Endodermal cell (in vitro differentiated cells): ENCODE data around the gene NSFL1C. TPM values are rescaled to one million over a fixed set of nuclear protein-coding genes. Genes with fewer than 3 reads are reported as not detected.

ENCODE experiments used
- DNase-seq: peaks from one replicate; pipeline ENCODE4 v3.0.0-alpha.2; 2017
- H3K27ac ChIP-seq: 2 replicates; pipeline ENCODE4 v1.5.1; 2013; ENCODE audit warnings: mild to moderate bottlenecking, low read depth, low read length, moderate library complexity
- H3K27me3 ChIP-seq: 2 replicates; pipeline ENCODE4 v1.6.1; 2013; ENCODE audit warnings: mild to moderate bottlenecking, low read length, moderate library complexity; ENCODE audit not compliant: insufficient read depth, control insufficient read depth, poor library complexity, severe bottlenecking
- H3K36me3 ChIP-seq: 2 replicates; pipeline ENCODE4 v1.7.0; 2013; ENCODE audit warnings: mild to moderate bottlenecking, low read length, moderate library complexity; ENCODE audit not compliant: control insufficient read depth, insufficient read depth
- H3K4me1 ChIP-seq: one replicate; pipeline ENCODE4 v1.7.0; 2013; ENCODE audit warnings: low read length; ENCODE audit not compliant: control insufficient read depth, insufficient read depth
- H3K4me3 ChIP-seq: 2 replicates; pipeline ENCODE4 v1.5.1; 2013; ENCODE audit warnings: mild to moderate bottlenecking, low read length, moderate library complexity
- H3K9ac ChIP-seq: 2 replicates; pipeline ENCODE4 v1.6.1; 2013; ENCODE audit warnings: mild to moderate bottlenecking, low read length, moderate library complexity; ENCODE audit not compliant: poor library complexity, severe bottlenecking; ENCODE audit errors: extremely low read depth
- H3K9me3 ChIP-seq: 2 replicates; pipeline ENCODE4 v1.6.1; 2013; ENCODE audit warnings: mild to moderate bottlenecking, low read length, moderate library complexity; ENCODE audit not compliant: control insufficient read depth
- H3K27ac Mint-ChIP-seq: 2 replicates; pipeline ENCODE4 v1.8.0; 2020; ENCODE audit warnings: mixed read lengths
- H3K27me3 Mint-ChIP-seq: 2 replicates; pipeline ENCODE4 v1.8.0; 2021; ENCODE audit warnings: mild to moderate bottlenecking, mixed read lengths; ENCODE audit not compliant: insufficient read depth
- H3K36me3 Mint-ChIP-seq: 2 replicates; pipeline ENCODE4 v1.8.0; 2020; ENCODE audit warnings: low read depth, mixed read lengths
- H3K4me1 Mint-ChIP-seq: 2 replicates; pipeline ENCODE4 v1.8.0; 2020; ENCODE audit warnings: mixed read lengths
- H3K4me3 Mint-ChIP-seq: 2 replicates; pipeline ENCODE4 v1.8.0; 2020; ENCODE audit warnings: mild to moderate bottlenecking, moderate library complexity, mixed read lengths
- H3K9me3 Mint-ChIP-seq: 2 replicates; pipeline ENCODE4 v1.8.0; 2020; ENCODE audit warnings: mild to moderate bottlenecking, mixed read lengths
- WGBS, 2 experiments: methylation state at CpG; one replicate each; pipeline versions ENCODE4 v1.1.5 to v1.1.7; 2013; ENCODE audit warnings: missing lambda C conversion rate in 2 of 2, mixed read lengths in 1 of 2; ENCODE audit not compliant: insufficient coverage in 1 of 2, insufficient read length in 1 of 2; 5-methylcytosine and 5-hydroxymethylcytosine counted together
- total RNA-seq, 2 donors: library from RNA; stranded (reverse); fragmentation: NEBNext Ultra II Directional in 1 of 2; extraction: Animal tissue kit (Norgen Biotek cat#: 25700) in 1 of 2; gene quantifications; 2 replicates in 1 of 2; 3 replicates in 1 of 2; pipeline ENCODE4 v1.2.1, GENCODE V29; 2021
- TF ChIP-seq, protein P1 (sequence below): fragments of 200-600 bp; sonication (generic); conservative IDR thresholded peaks from 2 replicates; pipeline ENCODE4 v1.5.0; 2021; ENCODE audit warnings: antibody characterized with exemption, mild to moderate bottlenecking

NSFL1C gene
- total RNA-seq, 2 donors from 2014 or later: 90.9 to 117 TPM

DNA sequence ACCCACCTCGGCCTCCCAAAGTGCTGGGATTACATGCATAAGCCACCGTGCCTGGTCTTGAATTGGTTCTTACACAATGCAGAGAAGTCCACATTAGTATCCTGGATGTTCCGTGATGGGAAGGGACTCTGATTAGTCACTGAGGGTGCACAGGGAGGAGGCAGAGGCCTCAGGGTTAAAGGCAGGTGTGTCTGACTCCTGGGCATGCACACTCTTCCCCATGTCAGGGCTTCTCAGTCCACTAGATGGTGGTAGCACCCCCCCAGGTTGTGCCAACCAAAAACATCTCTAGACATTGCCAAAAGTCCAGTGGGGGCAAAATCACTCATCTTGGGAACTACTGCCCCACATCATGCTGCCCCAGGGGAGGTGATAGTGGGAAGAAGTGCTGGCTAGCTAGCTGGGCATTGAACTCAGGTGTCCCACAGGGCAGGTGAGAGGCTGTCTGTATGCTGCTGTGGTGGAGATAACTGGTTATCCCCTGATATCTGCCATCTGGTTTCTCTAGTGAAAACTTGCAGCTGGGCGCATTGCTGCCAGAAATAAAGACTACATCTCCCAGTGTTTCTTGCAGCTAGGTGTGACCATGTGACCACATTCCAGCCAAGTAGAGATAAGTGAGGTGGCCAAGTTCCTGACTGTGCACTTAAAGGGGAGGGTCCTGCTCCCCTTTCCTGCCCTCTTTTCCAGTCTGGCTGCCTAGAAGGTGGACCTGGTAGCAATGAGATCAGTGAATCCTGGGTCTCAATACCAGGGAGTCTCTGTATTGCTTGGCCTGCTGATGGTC is 8.4 kb upstream of the NSFL1C start:
- no peaks in the 10 kb centered on the region for H3K9me3 ChIP-seq
- WGBS, 2 experiments: 87 to 88% methylated on average over 3 to 4 of the region's 4 CpGs
- Mint-ChIP-seq H3K4me3 (no peak overlapping the region), H3K27me3 (peaks cover 4% of the 10 kb centered on the region), H3K4me1 (peaks cover 8% of the 10 kb centered on the region), H3K27ac (peak overlapping the region; percentile 31), H3K36me3 (no peaks in the 10 kb centered on the region), H3K9me3 (no peaks in the 10 kb centered on the region)
- DNase-seq: peak; percentile 71
- peaks cover 8% of the 10 kb centered on the region for H3K4me1 ChIP-seq
- H3K36me3 ChIP-seq: no peaks in the 10 kb centered on the region
- no peak overlapping the region for H3K9ac ChIP-seq
- H3K27me3 ChIP-seq: no peaks in the 10 kb centered on the region
- H3K27ac ChIP-seq: no peak overlapping the region
- TF ChIP-seq, protein P1, sequence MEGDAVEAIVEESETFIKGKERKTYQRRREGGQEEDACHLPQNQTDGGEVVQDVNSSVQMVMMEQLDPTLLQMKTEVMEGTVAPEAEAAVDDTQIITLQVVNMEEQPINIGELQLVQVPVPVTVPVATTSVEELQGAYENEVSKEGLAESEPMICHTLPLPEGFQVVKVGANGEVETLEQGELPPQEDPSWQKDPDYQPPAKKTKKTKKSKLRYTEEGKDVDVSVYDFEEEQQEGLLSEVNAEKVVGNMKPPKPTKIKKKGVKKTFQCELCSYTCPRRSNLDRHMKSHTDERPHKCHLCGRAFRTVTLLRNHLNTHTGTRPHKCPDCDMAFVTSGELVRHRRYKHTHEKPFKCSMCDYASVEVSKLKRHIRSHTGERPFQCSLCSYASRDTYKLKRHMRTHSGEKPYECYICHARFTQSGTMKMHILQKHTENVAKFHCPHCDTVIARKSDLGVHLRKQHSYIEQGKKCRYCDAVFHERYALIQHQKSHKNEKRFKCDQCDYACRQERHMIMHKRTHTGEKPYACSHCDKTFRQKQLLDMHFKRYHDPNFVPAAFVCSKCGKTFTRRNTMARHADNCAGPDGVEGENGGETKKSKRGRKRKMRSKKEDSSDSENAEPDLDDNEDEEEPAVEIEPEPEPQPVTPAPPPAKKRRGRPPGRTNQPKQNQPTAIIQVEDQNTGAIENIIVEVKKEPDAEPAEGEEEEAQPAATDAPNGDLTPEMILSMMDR: peak; percentile 31
- no peak overlapping the region for H3K4me3 ChIP-seq

- Mint-ChIP-seq H3K4me3 (no peak overlapping the region), H3K27me3 (peaks cover 4% of the 10 kb centered on the region), H3K36me3 (no peaks in the 10 kb centered on the region), H3K27ac (no peak overlapping the region), H3K4me1 (peaks cover 9% of the 10 kb centered on the region), H3K9me3 (no peaks in the 10 kb centered on the region)
- DNase-seq: no peak
- H3K27ac ChIP-seq: no peak overlapping the region
- 90 to 97% methylated on average over 8 of the region's 8 CpGs for WGBS, 2 experiments
- H3K4me3 ChIP-seq: no peak overlapping the region
- no peaks in the 10 kb centered on the region for H3K36me3 ChIP-seq
- H3K4me1 ChIP-seq: peaks cover 4% of the 10 kb centered on the region
- no peaks in the 10 kb centered on the region for H3K27me3 ChIP-seq
- no peak overlapping the region for H3K9ac ChIP-seq
- no peaks in the 10 kb centered on the region for H3K9me3 ChIP-seq
- TF ChIP-seq, protein P1: no peak
Observed at GRCh38 chr20:1474325-1474724, 7.7 kb upstream of the NSFL1C start.

- no peak for DNase-seq
- H3K27me3 ChIP-seq: no peaks in the 10 kb centered on the region
- Mint-ChIP-seq H3K9me3 (no peaks in the 10 kb centered on the region), H3K4me1 (peaks cover 9% of the 10 kb centered on the region), H3K27ac (no peak overlapping the region), H3K27me3 (peaks cover 4% of the 10 kb centered on the region), H3K36me3 (no peaks in the 10 kb centered on the region), H3K4me3 (no peak overlapping the region)
- H3K9ac ChIP-seq: no peak overlapping the region
- 88 to 90% methylated on average over 4 to 13 of the region's 13 CpGs for WGBS, 2 experiments
- H3K4me1 ChIP-seq: peaks cover 4% of the 10 kb centered on the region
- no peak overlapping the region for H3K27ac ChIP-seq
- no peaks in the 10 kb centered on the region for H3K9me3 ChIP-seq
- H3K36me3 ChIP-seq: no peaks in the 10 kb centered on the region
- TF ChIP-seq, protein P1: no peak
- no peak overlapping the region for H3K4me3 ChIP-seq
Observed at GRCh38 chr20:1473246-1474220, 6.9 kb upstream of the NSFL1C start.
